HCT116 (cell line): ENCODE measurements around the gene LY86.

Source experiments
- CBX3 ChIP-seq: IDR thresholded peaks from 2 replicates; pipeline ENCODE4 v1.6.1; 2012; ENCODE audit warnings: low read depth
- CEBPB ChIP-seq: IDR thresholded peaks from 2 replicates; pipeline ENCODE4 v1.6.1; 2012; ENCODE audit warnings: low read depth
- EZH2 ChIP-seq: fragments of 200-600 bp; sonication (generic); IDR thresholded peaks from 2 replicates; pipeline ENCODE4 v1.6.1; 2017; ENCODE audit warnings: antibody characterized with exemption, mixed run types
- EZH2phosphoT487 ChIP-seq: fragments of 200-600 bp; IDR thresholded peaks from 2 replicates; pipeline ENCODE4 v1.6.1; 2018; ENCODE audit warnings: antibody characterized with exemption, borderline replicate concordance
- POLR2A ChIP-seq: IDR thresholded peaks from 2 replicates; pipeline ENCODE4 v1.7.0; 2011; ENCODE audit warnings: borderline replicate concordance; ENCODE audit not compliant: insufficient read depth, insufficient read length; ENCODE audit errors: extremely low read depth
- SIN3A ChIP-seq: IDR thresholded peaks from 2 replicates; pipeline ENCODE4 v1.6.1; 2012; ENCODE audit warnings: low read depth
- SRF ChIP-seq: IDR thresholded peaks from 2 replicates; pipeline ENCODE4 v1.6.1; 2012; ENCODE audit warnings: low read depth
- TF ChIP-seq, protein P1 (sequence below), 3 experiments: fragments of 200-600 bp in 1 of 3; sonication (generic) in 1 of 3; IDR thresholded peaks in 2 of 3; conservative IDR thresholded peaks in 1 of 3; 2 replicates each; pipeline ENCODE4 v1.5.1; 2012 to 2017; ENCODE audit warnings: low read depth in 2 of 3, low read length in 2 of 3, antibody characterized with exemption in 1 of 3, borderline replicate concordance in 1 of 3, control low read depth in 1 of 3, mild to moderate bottlenecking in 1 of 3, mixed read lengths in 1 of 3, mixed run types in 1 of 3, moderate library complexity in 1 of 3; ENCODE audit not compliant: insufficient read depth in 1 of 3
- TF ChIP-seq, protein P2 (sequence below): IDR thresholded peaks from 2 replicates; pipeline ENCODE4 v1.6.1; 2012; ENCODE audit warnings: low read depth

DNA sequence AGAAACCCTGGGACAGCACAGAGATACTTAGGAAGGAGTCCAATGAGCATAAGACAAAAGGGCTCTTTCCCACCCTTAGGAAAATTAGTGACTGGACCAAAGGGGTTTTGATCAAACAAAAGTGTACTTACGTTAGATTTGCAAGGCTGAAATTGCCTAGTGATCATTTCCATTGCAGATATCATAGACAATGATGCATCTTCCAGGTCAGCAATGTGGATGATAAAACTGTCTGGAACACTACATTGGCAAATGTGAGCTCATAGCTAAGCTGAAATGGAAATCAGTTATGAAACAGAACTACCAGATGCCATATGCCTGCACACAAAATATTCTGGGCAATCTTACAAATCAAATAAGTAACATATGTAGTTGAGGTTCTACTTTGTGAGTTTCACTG, 34.0 kb downstream of the LY86 start:
- TF ChIP-seq, protein P1, sequence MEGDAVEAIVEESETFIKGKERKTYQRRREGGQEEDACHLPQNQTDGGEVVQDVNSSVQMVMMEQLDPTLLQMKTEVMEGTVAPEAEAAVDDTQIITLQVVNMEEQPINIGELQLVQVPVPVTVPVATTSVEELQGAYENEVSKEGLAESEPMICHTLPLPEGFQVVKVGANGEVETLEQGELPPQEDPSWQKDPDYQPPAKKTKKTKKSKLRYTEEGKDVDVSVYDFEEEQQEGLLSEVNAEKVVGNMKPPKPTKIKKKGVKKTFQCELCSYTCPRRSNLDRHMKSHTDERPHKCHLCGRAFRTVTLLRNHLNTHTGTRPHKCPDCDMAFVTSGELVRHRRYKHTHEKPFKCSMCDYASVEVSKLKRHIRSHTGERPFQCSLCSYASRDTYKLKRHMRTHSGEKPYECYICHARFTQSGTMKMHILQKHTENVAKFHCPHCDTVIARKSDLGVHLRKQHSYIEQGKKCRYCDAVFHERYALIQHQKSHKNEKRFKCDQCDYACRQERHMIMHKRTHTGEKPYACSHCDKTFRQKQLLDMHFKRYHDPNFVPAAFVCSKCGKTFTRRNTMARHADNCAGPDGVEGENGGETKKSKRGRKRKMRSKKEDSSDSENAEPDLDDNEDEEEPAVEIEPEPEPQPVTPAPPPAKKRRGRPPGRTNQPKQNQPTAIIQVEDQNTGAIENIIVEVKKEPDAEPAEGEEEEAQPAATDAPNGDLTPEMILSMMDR (IDR thresholded peaks at IDR 0.05 in 2 of 3, conservative IDR thresholded peaks at IDR 0.05 in 1 of 3; ENCODE audit: borderline replicate concordance in 1 of 3, insufficient read depth in 1 of 3, low read depth in 2 of 3, low read length in 2 of 3) = no peak
- TF ChIP-seq CBX3 (no peak), POLR2A (no peak), EZH2 (no peak), SIN3A (no peak), SRF (no peak), EZH2phosphoT487 (no peak), CEBPB (no peak)
- TF ChIP-seq, protein P2, sequence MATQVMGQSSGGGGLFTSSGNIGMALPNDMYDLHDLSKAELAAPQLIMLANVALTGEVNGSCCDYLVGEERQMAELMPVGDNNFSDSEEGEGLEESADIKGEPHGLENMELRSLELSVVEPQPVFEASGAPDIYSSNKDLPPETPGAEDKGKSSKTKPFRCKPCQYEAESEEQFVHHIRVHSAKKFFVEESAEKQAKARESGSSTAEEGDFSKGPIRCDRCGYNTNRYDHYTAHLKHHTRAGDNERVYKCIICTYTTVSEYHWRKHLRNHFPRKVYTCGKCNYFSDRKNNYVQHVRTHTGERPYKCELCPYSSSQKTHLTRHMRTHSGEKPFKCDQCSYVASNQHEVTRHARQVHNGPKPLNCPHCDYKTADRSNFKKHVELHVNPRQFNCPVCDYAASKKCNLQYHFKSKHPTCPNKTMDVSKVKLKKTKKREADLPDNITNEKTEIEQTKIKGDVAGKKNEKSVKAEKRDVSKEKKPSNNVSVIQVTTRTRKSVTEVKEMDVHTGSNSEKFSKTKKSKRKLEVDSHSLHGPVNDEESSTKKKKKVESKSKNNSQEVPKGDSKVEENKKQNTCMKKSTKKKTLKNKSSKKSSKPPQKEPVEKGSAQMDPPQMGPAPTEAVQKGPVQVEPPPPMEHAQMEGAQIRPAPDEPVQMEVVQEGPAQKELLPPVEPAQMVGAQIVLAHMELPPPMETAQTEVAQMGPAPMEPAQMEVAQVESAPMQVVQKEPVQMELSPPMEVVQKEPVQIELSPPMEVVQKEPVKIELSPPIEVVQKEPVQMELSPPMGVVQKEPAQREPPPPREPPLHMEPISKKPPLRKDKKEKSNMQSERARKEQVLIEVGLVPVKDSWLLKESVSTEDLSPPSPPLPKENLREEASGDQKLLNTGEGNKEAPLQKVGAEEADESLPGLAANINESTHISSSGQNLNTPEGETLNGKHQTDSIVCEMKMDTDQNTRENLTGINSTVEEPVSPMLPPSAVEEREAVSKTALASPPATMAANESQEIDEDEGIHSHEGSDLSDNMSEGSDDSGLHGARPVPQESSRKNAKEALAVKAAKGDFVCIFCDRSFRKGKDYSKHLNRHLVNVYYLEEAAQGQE = no peak
